ENCODE measurements around the gene SPATA1. TPM values are rescaled to one million over a fixed set of nuclear protein-coding genes. Genes with fewer than 3 reads are reported as not detected.
A peak's percentile ranks its signal among the peaks of the same experiment; 100 is the strongest.

SPATA1 gene
- total and polyA plus RNA-seq, 9 of the 15 experiments (the other 6 are each of a cell fraction or from before 2014, with no cell fraction given): 0.79 to 2.9 (median 1.5) TPM

DNA sequence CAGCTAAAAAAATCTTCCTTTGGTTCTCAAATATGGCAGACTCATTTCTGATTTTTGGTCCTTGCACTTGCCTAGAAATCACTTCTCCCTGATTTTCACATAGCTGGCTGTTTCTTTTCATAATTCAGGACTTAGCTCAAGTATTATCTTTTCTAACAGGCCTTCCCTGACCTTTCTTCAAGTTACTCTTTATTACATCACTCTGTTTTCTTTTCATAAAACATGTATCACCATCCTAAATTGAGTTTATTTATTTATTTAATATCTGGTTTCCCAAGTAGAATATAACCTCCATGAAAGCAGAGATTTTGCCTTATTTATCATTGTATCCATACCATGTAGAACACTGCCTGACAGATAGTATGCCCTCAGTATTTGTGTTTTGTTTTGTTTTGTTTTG, 18.4 kb downstream of the SPATA1 start (continued):
- TF ChIP-seq TAL1 (IDR thresholded peaks at IDR 0.05): 0 out of 2 replicates have a peak, but pooled peaks have one; percentile 11
- TF ChIP-seq SOX6 (IDR thresholded peaks at IDR 0.05): no peak
- TF ChIP-seq KDM1A (IDR thresholded peaks at IDR 0.05): 0 out of 4 replicates have a peak, but pooled peaks of 1 of the 2 experiments have one; percentile 18
- no peak for TF ChIP-seq BCL6 (CRISPR knock-in tag; IDR thresholded peaks at IDR 0.05)
- TF ChIP-seq NR4A1 (CRISPR knock-in tag; IDR thresholded peaks at IDR 0.05): no peak
- no peak for TF ChIP-seq NR4A1 (tag; IDR thresholded peaks at IDR 0.05)
- TF ChIP-seq, protein P1, sequence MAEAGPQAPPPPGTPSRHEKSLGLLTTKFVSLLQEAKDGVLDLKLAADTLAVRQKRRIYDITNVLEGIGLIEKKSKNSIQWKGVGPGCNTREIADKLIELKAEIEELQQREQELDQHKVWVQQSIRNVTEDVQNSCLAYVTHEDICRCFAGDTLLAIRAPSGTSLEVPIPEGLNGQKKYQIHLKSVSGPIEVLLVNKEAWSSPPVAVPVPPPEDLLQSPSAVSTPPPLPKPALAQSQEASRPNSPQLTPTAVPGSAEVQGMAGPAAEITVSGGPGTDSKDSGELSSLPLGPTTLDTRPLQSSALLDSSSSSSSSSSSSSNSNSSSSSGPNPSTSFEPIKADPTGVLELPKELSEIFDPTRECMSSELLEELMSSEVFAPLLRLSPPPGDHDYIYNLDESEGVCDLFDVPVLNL (CRISPR knock-in tag; IDR thresholded peaks at IDR 0.05; ENCODE audit: low read depth): no peak
- peak in 1 of 2 experiments; percentile 41; a peak in 1 of 4 replicates for TF ChIP-seq RCOR1 (IDR thresholded peaks at IDR 0.05; ENCODE audit: borderline replicate concordance in 1 of 2, low read depth in 2 of 2, low read length in 2 of 2)
- no peak for TF ChIP-seq NR2C1 (IDR thresholded peaks at IDR 0.05)
- peak; percentile 21; the same call in 1 of the 2 replicates for TF ChIP-seq NR2C1 (tag; IDR thresholded peaks at IDR 0.05)

GRCh38 chr1:84525779-84526178, 19.6 kb downstream of the SPATA1 start:
- TF ChIP-seq TRIM28 (IDR thresholded peaks at IDR 0.05): peak; percentile 39; the same call in 1 of the 2 replicates
- no peak for TF ChIP-seq GTF2F1 (IDR thresholded peaks at IDR 0.05; ENCODE audit: low read depth, low read length)
- Histone ChIP-seq H4K20me1 (replicated peaks; ENCODE audit: control insufficient read depth, insufficient read depth, low read length) (no peaks in the 10 kb centered on the region), H3K4me1 (replicated peaks in 1 of 2; ENCODE audit: control insufficient read depth in 2 of 2, insufficient read depth in 2 of 2, low read length in 2 of 2) (no peaks in the 10 kb centered on the region), H3K79me2 (ENCODE audit: control insufficient read depth, insufficient read depth, low read length) (no peaks in the 10 kb centered on the region), H3K4me2 (ENCODE audit: insufficient read depth, low read length) (no peak overlapping the region), H3K9me1 (ENCODE audit: control insufficient read depth, insufficient read depth, low read length) (no peaks in the 10 kb centered on the region), H3K9ac (ENCODE audit: insufficient read depth in 1 of 2, low read depth in 2 of 2, low read length in 2 of 2) (no peak overlapping the region), H3K4me3 (no peak overlapping the region), H3K36me3 (ENCODE audit: control insufficient read depth, insufficient read depth, low read length) (no peaks in the 10 kb centered on the region), H3K27me3 (ENCODE audit: control insufficient read depth in 2 of 2, insufficient read depth in 2 of 2, low read length in 2 of 2) (no peaks in the 10 kb centered on the region), H2AFZ (ENCODE audit: low read depth, low read length) (no peak overlapping the region), H3K9me3 (replicated peaks; ENCODE audit: control insufficient read depth, insufficient read depth, low read depth, low read length) (no peaks in the 10 kb centered on the region), H3K27ac (ENCODE audit: extremely low read depth, low read depth, low read length) (no peak overlapping the region)
- in situ Hi-C loops (cut with MboI) (no loop called here), intact Hi-C loops (cut with micrococcal nuclease) (no loop called here)
- no peak for DNase-seq (ENCODE audit: extremely low read depth in 1 of 4, low spot score in 3 of 4)
- no TSS peak for BruUV-seq (replicated peaks)
- ChIA-PET POLR2A (no interaction called here), CTCF (ENCODE audit: low intra/inter-chr PET ratio) (no interaction called here)
- no peak for FAIRE-seq
- WGBS (ENCODE audit: insufficient coverage, low coverage, missing lambda C conversion rate): 94% methylated on average over 1 of the region's 1 CpG
- no peak for ATAC-seq
